ENCODE results near the gene RCAN2.

The RCAN2 gene

DNA sequence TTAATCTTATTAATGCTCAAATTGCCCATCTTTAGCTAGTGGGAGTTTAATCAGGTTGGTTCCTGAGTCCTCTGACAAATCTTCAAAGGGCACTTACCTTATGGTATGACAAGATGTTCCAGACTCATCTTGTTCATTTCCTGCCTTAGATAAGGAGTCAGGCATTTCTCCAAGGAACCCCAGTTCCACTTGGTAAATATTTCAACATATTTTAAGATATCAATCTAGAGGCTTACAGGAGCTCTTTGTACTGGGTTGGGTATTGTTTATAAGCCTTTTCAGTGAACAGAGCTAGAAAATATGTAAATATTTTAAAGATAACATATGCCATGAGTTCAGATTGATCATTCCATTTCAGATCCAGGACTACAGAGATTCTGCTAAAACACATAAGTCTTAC is 159.8 kb downstream of the RCAN2 start:
- DNase-seq: no peak

DNA sequence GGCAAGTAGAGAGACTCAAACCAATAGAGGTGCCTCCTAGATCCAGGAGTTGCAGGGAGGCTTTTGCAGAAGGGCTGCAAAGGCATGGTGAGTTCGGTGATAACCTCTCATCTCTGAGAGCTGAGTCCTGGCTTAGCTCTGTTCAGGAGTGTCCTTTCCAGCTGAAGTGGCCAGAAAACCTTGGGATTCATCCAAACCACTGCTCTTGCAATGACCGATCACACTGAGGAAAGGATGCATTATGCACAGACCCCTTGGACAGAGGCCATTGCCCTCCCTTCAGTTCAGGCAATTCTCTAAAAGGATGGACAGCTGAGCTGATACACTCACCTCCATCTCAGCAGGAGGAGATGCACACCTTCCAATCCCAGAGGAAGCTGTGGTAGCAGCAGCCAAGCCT is 161.7 kb downstream of the RCAN2 start:
- DNase-seq: no peak

DNA sequence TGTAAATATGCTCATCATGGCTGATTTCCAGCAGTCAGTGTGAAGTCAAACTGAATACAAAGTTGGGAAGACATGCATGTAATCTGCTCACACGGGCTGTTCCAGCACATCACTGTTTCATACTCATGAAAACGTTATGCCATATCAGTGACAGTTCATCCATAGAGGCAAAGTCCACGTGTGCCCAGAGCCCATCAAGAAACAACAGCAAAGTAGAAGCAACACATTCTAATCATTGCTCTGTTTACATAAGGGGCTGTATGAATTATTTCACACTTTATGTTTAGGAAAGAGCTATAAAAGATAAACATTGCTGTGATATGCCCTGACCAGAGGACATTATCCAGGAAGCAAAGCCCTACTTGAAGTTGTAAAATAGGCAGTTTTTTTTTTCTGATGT is 163.5 kb downstream of the RCAN2 start:
- DNase-seq: no peak

DNA sequence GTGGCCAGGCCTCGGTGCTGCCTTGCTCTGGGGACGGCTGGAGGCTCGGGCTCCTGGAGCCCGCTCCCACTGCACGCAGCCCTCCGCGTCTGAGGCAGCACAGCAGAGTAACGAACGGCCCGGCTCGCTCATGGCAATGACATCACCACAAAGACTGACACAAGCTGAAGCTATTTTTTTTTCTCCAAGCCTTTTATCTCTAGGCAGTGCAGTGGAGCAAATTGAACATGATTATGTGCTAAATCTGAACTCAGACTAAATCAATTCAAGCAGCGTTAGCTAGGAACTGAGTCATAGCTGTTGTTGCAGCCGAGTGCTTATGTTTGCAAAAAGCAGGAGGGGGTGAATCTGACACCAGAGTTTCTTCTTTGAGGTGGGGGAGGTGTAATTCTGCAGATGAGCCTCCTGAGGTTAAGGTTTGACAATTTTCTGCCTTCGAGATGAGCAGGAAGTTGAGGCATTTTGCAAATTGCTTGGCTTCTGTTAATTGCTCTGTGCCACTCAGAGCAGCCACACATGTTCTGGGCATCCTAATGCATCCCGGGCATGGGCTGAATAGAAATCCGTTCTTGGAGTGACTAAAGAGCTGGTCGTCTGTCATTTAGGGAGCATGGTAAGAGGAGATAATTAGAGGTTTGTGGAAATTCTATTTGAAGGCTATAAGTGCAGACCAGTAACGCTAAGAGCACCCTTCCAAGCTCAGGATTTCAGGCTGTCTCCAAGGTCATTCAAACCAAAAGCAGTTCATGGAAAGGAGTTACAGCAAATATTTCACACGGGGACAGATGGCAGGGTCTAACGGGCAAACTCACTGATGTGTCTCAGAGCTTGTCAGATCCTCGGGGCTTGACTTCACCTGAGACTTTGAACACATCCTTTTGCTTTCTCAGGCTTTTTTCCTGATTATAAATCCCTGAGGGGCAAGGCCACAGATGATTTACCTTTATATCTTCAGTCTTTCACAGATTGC is 165.4 kb downstream of the RCAN2 start:
- DNase-seq: no peak

DNA sequence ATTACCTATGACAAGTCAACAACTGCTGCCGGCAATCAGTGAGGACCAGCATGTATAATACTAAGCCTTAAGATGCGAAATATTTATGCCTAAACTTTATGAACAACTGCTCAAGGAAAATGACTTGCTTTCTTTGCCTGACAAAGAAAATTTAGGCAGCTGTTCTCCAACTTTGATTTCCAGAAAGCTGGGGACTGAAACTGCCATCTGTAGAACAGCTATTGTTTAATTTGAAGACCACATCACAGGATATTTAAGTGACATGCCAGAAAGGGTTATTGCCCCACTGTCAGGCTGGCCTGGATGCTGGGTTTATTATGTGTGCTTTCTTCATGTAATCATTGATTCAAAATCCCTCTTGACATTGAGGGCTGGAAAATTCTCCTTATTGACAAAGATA is 166.5 kb downstream of the RCAN2 start:
- no peak for DNase-seq

DNA sequence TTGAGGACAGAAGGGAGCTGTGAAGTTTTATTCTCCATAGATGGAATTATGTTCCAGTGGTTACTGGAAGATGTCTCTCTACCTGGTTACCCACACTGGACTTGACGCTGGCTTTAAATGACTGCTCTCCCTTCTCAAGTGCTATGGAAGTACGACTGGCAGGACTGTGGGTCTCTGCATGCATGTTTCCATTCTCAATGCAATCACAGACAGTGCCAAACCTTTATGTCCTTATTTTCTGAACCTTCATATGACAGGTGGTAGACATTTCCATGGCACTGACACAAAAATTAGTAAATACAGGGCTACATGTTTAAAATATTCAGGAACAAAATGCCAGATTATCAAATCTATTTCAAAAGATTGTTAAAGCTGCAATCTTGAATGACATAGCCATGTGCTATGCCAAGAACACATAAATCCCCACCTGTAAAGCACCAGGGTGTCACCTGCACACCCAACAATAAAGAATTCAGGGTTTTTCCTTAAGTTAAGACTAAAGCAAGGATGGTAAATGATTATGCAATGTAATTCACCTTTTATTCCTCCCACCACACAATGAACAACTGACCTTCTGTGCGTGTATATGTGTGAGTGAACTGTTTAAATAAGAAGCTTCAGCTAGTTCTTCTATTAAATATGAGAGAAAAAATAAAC is 167.2 kb downstream of the RCAN2 start:
- DNase-seq: no peak

DNA sequence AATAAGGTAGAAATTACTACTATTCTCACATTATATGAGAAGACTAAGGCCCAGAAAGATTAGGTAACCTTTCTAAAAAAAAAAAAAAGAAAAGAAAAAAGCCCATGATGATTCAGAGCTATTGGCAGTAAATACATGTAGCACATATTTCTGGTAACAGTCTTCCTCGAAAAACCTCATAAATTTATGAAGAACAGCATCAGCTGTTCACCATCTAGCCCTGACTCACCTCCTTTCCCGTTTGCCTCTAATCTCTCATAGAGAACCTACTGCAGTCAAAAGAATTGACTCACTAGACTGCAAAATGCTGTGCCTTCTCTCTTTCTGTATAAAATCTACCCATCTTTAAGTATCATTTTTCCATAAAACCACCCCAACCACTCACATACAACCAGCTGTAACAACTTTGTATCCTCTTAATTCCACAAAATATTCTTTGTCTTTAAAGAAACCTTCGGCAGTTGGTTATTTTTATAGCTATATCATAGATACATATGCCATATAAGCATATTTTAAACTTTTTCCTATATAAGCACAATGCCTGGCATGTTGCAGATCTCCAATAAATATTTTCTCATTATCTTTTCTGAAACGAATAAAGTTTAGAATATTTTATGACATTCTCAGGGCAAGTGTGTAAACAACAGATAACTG is 167.8 kb downstream of the RCAN2 start:
- no peak for DNase-seq

DNA sequence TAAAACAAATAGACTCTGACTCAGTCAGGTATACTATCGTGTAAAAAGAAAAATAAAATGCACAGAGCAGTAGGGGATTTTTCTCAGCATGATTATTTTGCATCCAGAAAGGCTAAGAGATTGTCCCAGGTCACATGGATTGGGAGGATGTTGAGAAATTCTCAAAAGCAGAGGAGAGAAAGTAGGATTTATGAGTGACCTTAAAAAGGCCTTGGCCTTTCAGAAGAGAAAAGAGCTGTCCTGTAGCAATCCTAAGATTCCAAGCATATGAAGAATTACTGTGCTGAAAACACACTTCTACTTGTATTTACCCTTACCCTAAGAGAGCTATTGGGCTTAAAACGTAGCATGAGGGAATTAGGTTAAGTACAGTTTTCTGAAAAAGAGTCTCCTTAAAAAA is 170.7 kb downstream of the RCAN2 start:
- DNase-seq: no peak

DNA sequence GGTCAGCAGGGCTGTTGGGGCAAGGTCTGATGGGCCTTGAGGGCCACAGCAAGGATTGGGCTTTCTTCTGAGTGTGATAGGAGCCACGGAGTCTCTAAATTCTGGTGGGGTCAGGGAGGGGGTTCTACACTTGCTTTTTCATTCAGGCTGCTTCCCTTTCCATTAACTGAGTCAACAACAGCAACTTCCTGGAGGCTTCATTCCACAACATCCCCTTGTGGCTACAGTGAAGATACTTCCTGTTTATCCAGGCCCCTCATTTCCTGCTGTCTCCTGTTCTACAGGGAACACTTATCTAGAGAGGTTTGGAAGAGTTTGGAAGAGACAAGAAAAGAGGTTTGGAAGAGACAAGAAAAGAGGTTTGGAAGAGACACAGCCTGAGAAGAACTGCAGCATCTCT is 175.7 kb downstream of the RCAN2 start:
- no peak for DNase-seq

DNA sequence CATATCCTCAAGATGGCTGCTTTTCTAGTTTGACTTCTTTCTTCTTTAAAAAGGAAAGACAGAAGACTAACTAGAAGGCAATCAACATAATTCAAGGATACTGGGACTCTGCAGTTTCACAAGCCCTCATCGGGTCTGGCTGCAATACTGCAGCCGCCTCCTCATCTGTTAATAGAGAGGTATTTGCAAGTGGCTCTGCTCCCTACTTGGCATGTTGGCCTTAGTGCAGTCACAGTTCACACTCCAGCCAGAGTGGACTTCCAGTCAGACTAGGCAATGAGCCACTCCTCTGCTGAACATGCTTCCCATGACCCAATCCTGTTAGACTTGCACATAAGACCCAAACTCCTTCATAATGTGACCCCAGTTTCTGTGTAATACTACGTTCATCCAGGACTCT is 178.6 kb downstream of the RCAN2 start:
- DNase-seq: no peak

DNA sequence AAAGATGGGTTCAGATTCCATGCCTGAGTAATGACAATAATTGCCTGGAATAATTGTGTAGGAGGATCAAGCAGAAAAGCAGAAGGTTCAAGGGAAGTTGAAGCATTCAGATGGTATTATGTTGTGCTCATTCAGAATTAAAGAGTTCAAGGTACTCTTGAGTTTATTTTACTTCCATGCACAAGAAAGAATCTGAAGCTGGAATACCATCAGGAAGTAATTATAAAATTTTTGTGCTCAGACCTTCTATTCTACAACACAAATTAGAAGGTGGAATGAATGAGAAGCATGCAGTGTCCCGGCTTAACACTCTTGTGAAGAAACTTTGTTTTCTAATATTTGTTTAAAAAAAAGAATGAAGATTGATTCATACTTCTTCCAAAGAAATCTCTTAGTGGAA is 181.1 kb downstream of the RCAN2 start:
- no peak for DNase-seq

DNA sequence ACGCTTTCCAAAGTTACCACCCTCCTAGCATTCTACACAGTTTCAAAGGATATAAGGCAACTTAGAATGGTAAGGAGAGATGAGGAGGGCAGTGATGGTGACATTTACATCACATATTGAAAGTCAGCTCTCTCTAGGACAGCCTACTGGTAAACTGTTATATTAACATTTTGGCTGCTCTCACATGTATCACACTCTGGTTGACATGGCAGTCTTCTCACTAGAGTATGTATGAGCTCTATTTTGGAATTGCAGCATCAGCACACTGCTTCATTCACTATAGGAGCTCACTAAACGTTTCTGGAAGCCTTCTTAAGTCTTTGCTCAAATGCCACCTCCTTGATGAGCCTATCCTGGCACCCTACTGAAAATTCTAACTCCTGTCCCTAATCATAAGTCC is 184.8 kb downstream of the RCAN2 start:
- DNase-seq: no peak

DNA sequence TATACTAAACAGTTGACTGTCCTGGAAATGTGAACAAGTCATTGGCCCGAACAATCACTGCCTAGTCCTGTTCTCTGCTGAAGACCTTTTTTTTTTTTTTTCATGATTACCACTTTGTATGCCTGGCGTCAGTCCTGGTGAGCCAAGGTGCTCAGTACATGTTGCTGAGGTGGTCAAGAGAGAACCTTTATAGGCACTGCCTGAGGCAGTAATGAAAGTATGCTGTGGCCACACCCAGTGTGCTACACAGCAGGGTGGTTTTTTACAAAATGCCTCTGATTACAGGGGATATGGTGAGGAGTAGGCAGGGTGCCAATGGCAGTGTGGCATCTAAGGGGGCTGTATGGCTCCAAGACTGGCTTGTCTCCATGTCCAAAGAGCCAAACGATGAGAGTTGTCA is 185.4 kb downstream of the RCAN2 start:
- no peak for DNase-seq

DNA sequence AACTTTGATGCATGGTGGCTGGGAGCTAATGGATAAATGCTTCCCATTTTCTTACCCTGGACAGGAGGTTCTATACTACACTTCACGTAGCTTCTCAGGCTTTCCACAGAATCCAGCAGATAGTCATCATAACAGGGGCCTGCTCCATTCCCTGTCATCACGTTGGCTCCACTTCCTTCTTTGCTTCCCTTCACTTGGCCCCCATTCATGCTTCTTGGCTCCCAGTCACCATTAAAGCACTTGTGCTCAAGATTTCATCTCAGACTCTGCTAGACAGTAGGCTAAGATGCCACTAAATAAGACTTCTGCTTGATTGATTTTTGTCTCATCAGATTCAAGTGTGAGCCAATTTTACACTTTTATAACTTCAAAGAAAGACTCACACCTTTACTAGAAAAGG is 186.0 kb downstream of the RCAN2 start:
- no peak for DNase-seq

DNA sequence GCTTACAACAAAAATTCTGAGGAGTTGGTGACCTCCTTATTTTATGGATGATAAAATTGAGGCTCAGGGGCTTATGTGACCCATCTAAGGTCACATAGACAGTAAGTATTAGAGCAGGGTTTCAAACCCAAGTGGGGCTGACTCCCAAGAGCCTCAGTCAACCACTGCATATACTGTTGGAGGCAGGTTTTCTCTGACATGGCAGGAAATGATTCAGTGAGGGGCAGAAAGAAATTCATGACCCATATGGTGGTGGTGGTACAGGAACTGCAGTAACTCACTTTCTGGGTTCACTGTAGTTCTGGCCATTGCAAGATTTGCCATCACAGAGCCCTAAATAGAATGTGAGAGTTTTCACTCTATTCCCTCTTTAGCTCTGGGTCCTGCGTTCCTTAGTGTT is 188.4 kb downstream of the RCAN2 start:
- no peak for DNase-seq

DNA sequence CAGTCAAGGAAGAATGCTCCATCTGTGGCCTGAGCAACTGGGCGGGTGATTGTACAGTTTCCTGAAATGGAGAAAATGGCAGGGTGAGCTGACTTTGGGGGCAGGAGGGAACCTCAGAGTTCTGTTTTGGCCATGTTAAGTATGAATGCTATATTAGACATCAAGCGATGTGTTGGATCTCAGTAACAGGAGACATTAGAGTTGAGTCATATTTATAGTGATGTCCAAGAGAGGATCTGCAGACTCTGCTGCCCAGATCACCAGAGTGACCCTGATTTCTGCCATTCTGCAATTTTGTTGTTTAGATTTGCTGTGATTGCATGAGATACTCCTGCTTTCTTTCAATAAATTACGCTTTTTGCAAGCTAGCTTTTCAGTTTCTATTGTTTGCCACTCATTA is 189.1 kb downstream of the RCAN2 start:
- DNase-seq: no peak

DNA sequence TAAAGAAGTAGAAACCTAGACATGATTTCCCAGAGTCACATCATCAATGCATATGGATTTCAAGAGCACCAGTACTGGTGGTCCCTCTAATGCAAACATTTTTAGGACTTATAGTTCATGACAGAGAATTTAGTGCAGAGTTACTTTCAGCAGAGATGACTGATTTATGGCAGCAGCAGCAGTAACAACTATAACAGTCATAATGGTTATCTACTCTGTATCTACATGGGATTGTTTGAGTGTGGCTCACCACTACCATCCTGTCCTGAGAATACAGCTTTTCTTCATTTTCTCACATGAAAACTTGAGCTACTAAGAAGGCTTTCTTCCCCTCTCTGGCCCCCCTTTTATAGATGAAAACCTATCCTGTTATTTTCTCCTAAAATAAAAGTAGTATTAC is 192.0 kb downstream of the RCAN2 start:
- no peak for DNase-seq

DNA sequence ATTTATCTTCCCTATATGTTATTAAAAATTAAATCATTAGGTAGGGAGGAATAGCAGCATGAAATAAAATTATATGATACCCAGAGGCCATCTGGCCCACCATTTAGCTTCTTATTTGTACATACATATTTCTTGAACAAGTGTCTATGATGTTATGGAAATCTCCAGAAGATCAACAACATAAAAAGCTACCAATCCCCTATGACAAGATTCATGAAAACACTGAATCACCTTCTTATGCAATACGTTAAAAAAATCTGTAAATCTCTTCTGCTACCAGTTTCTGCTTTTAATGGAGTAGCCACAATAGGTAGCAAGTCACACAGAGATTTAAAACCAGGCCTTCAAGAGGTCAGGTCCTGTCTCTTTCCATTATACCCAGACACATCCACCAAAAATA is 194.7 kb downstream of the RCAN2 start:
- DNase-seq: no peak

DNA sequence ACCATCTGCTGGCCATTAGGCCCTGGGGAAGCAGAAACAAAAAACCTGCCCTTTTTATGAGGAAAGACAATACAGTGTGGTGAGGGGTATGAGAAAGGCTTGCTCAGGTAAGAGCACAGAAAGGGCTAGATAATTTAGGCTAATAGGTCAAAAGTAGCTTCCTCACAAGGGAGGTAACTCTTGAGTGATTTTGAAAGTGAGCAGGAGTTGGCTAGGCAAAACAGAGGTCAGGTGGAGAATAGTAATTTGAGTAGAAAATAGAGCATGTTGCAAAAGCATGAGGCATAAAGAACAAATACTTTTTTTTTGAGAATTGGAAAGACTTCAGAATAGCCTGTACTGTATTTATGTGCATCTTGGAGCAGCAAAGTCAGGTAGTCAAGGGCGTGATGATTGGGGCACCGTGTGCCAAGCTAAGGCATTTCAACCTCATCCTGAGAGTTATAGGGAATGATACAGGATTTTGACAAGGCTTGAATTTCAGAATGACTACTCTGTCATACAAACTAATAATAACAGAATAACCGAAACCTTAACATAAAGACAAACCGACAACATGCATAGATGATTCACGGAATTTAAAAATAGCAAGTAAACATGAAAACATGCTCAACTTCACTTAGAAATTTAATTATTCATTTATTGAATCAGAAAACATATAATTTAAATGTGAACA is 197.5 kb downstream of the RCAN2 start:
- DNase-seq: no peak

DNA sequence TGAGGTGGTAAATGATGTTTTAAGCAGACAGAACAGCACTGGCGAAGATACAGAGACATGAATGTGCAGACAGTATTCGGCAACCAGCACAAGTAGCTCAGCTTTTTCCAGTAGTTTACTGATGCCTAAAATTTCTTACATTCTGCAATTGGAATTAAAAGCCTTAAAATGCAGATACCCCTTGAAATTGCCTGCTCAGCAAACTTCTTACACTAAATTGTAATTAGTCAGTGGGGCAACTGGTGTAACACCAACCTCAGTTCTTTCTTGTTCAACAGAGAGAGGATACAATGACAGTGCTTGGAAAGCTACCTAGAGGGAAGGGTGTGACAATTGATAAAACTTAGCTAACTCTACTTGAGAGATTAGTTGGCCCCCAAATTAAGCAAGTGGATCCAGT is 199.4 kb downstream of the RCAN2 start:
- no peak for DNase-seq

DNA sequence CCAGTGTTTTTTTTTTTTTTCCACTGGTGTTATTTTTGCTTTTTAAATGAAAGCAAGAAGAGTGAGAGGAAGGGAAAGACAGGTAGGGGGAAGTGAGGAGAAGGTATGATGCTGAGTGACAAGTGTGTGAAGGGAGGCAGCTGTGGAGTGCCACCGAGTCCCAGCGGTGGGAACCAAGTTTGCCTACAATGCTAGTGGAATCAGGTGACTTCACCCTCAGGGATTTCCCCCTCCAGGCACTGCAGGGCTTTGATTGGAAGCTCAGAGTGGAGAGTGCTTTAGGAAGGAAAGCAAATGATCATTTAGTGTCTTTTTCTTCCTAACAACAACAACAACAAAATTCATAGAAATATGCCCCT is 200.0 kb downstream of the RCAN2 start:
- no peak for DNase-seq

DNA sequence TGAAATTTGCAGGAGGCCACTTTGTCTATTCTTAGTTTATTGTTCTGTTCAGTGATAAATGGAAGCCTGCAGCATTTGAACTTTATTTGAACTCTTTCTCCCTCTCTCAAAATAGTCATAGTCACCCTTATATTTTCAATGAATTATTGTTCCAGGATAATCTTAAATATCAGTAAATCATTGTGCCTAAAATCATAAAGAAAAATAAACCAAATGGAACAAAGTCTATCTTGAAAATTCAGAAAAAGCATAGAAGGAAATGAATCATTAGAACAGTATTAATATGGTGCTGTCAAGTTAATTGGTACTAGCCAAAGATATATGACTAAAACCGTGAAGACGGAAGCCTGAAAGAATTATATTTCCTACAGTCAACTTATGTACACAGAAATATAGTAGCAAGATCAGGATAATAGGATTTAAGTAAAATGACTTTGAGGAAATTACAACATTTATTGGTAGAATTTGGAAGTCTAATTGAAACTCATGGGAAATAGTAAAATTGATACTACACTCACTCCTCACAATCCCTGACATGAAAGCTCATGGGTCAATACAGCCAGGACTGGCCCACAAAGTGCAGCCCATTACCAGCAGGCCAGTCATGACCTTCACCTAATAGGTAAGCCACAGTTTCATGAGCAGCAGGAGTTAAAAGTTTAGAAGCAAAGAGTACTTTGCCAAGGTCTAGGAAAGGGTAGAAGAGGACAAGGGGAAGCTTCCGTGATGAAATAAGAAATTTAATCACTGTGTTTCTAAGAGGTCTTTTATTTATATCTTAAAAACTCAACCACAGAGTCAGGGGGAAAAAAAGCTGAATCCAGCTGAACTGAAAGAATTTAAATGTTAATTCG is 200.6 kb downstream of the RCAN2 start:
- no peak for DNase-seq

DNA sequence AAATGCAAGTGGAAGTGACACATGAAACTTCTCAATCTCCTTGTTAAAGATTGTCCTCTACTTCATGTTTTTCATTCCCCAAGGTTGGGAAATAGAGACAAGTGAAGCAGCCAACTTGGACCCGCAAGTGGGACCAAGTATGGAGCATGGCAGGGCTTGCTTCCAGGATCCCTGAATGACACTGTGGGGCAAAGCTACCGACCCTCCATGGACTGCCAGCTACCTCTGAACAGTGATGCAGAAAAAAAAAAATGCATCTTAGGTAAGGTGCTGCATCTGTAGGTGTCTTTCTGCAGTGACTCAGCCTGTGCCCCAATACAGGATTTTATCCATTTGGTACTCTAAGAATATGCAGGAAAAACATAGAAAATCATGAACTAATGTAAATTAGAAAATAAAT is 201.4 kb downstream of the RCAN2 start:
- DNase-seq: no peak

All from stimulated activated CD4-positive, alpha-beta T cell treated with anti-CD3 and anti-CD28 coated beads, Interleukin-12 subunit alpha, Interleukin-12 subunit beta, amount 100 ng/mL, for 4 hours (primary cell).